Vagina (tissue), 2 donors: ENCODE results near the gene DNAH2. TPM values are rescaled to one million over a fixed set of nuclear protein-coding genes. Genes with fewer than 3 reads are reported as not detected.

Experiments used
- DNase-seq, 2 donors: peaks; one replicate each; pipeline ENCODE4 v3.0.0-alpha.2; 2017; ENCODE audit errors: extremely low spot score in 2 of 2
- H3K27ac ChIP-seq: fragments of 200-600 bp; sonication (generic); one replicate; pipeline ENCODE4 v1.5.1; 2019
- H3K27me3 ChIP-seq: fragments of 200-600 bp; sonication (generic); one replicate; pipeline ENCODE4 v1.5.1; 2019
- H3K36me3 ChIP-seq, 2 donors: fragments of 200-600 bp; sonication (generic); one replicate each; pipeline ENCODE4 v1.5.1; 2017 to 2019
- H3K4me1 ChIP-seq: fragments of 200-600 bp; sonication (generic); one replicate; pipeline ENCODE4 v1.5.1; 2019
- H3K4me3 ChIP-seq, 2 donors: fragments of 200-600 bp; sonication (generic); 1 replicate in 1 of 2; 2 replicates in 1 of 2; pipeline ENCODE4 v1.5.1; 2016 to 2019
- H3K9me3 ChIP-seq: fragments of 200-600 bp; sonication (generic); one replicate; pipeline ENCODE4 v1.5.1; 2019
- POLR2A ChIP-seq, 2 donors: fragments of 450-650 bp; IDR thresholded peaks; one replicate each; pipeline ENCODE4 v1.6.1; 2017; ENCODE audit warnings: antibody characterized with exemption in 2 of 2, mild to moderate bottlenecking in 2 of 2, moderate library complexity in 2 of 2
- POLR2AphosphoS5 ChIP-seq, 2 donors: sonication (generic); formaldehyde crosslinking; IDR thresholded peaks; one replicate each; pipeline ENCODE4 v1.9.0; 2017; ENCODE audit warnings: antibody characterized with exemption in 2 of 2, mild to moderate bottlenecking in 2 of 2, low read depth in 1 of 2; ENCODE audit not compliant: insufficient read depth in 1 of 2
- intact Hi-C: fragments of 100-400 bp; cut with DNase I; formaldehyde crosslinking; loops from one replicate; pipeline ENCODE4 v1.15.1; 2023
- total RNA-seq: library from RNA; depleted of rRNA; stranded (reverse); fragments of >200 nt; gene quantifications from one replicate; pipeline ENCODE4 v1.2.3, GENCODE V29; 2016
- TF ChIP-seq, protein P1 (sequence below), 3 experiments: fragments of 450-650 bp in 2 of 3; fragments of 200-600 bp in 1 of 3; sonication (generic) in 1 of 3; IDR thresholded peaks; one replicate each; pipeline ENCODE4 v1.5.1; 2017 to 2019; ENCODE audit warnings: antibody characterized with exemption in 3 of 3, mild to moderate bottlenecking in 2 of 3, moderate library complexity in 2 of 3

DNAH2 gene
- total RNA-seq, 1 donor from 2014 or later: 0.49 TPM

- H3K27me3 ChIP-seq: peaks cover 6% of the 10 kb centered on the region
- H3K36me3 ChIP-seq: peaks cover 0 to 17% of the 10 kb centered on the region in 2 donors
- peak overlapping the region; percentile 49 to 51 for H3K4me3 ChIP-seq
- DNase-seq: no peak
- intact Hi-C loops: no loop called here
- H3K27ac ChIP-seq: no peak overlapping the region
- TF ChIP-seq, protein P1, sequence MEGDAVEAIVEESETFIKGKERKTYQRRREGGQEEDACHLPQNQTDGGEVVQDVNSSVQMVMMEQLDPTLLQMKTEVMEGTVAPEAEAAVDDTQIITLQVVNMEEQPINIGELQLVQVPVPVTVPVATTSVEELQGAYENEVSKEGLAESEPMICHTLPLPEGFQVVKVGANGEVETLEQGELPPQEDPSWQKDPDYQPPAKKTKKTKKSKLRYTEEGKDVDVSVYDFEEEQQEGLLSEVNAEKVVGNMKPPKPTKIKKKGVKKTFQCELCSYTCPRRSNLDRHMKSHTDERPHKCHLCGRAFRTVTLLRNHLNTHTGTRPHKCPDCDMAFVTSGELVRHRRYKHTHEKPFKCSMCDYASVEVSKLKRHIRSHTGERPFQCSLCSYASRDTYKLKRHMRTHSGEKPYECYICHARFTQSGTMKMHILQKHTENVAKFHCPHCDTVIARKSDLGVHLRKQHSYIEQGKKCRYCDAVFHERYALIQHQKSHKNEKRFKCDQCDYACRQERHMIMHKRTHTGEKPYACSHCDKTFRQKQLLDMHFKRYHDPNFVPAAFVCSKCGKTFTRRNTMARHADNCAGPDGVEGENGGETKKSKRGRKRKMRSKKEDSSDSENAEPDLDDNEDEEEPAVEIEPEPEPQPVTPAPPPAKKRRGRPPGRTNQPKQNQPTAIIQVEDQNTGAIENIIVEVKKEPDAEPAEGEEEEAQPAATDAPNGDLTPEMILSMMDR (IDR thresholded peaks at IDR 0.05): no peak
- no peak for TF ChIP-seq POLR2A (IDR thresholded peaks at IDR 0.05)
- no peak for TF ChIP-seq POLR2AphosphoS5 (IDR thresholded peaks at IDR 0.05; ENCODE audit: insufficient read depth in 1 of 2, low read depth in 1 of 2)
- no peaks in the 10 kb centered on the region for H3K9me3 ChIP-seq
- peaks cover 24% of the 10 kb centered on the region for H3K4me1 ChIP-seq
These were observed 13.7 kb upstream of the DNAH2 start for GRCh38 chr17:7703584-7704479.

DNA sequence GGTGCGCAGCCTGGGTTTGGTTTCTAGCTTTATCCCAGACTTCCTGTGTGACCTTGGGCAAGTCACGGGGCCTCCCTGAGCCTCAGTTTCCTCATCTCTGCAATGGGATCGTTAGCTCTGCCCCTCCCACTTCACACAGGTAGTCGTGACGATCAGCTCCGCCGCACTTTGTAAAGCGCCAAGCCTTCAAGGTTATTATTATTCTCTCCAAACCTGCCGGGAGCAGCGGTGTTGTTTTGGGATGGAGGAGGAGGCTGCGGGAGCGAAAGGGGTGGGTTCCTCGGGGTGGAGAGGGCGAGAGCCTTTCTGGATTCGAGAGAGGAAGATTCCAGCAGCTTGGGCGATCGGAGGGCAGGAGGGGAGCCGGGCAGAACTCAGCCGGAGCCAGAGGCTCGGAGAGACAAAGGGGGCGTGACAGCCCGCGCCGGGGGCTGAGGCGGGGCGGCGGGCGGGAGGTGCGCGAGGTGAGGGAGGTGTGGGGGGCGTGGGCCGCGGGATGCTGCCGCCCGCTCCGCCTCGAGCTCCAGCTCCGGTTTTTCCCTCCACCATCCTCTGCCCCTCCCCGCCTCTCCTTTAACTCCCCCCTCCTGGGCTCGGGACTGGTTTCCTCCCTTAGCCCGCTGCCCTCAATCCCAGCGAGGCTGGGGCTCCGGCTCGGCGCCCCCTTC lies 12.8 kb upstream of the DNAH2 start, which contains the start of gene EFNB3:
EFNB3 (plus strand) TSS at position 602 of the 668 bp plus-strand sequence. CDS start 397 bp downstream, outside the sequence.
- TF ChIP-seq POLR2A (IDR thresholded peaks at IDR 0.05) (no peak), POLR2AphosphoS5 (IDR thresholded peaks at IDR 0.05; ENCODE audit: insufficient read depth in 1 of 2, low read depth in 1 of 2) (no peak)
- TF ChIP-seq, protein P1 (IDR thresholded peaks at IDR 0.05): no peak
- H3K4me1 ChIP-seq: peaks cover 24% of the 10 kb centered on the region
- no peak within 1 kb of the TSS for H3K27ac ChIP-seq
- H3K36me3 ChIP-seq: peaks cover 0 to 17% of the 10 kb centered on the region in 2 donors
- H3K27me3 ChIP-seq: peaks cover 6% of the 10 kb centered on the region
- H3K4me3 ChIP-seq: peak within 1 kb of the TSS; percentile 49 to 51
- H3K9me3 ChIP-seq: no peaks in the 10 kb centered on the region
- no peak for DNase-seq
- intact Hi-C loops: no loop called here

DNA sequence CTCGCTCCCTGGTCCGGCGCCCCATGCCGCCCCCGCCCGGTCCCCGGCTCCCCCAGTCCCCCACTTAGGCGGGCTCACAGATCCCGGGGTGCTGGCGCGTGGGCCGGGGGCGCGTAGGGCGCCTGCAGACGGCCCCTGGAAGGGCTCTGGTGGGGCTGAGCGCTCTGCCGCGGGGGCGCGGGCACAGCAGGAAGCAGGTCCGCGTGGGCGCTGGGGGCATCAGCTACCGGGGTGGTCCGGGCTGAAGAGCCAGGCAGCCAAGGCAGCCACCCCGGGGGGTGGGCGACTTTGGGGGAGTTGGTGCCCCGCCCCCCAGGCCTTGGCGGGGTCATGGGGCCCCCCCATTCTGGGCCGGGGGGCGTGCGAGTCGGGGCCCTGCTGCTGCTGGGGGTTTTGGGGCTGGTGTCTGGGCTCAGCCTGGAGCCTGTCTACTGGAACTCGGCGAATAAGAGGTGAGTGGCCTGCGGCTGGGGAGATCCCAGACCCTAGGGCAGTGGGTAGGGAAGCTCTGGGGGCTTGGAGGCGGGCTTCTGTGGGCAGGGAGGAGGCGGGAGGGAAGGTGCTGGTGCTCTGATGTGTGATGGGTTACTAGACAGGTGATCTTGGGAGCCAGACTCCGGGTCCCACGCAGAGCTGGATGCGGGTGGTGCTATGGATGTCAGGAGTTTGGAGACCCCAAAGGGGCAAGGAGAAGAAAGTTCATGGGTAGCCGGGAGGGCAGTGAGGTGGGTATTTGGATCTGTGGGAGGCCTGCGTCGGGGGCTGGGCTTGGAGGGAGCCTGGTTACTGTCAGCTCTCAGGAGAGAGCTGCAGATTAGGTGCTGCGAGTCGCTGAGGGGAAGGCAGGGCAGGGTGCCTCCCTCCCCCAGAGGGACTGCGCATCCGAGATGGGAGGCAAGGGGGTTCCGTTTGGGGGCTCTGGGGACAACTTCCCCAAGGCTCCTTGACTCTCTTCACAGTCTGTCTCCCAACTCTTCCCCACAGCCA lies 12.0 kb upstream of the DNAH2 start:
- H3K9me3 ChIP-seq: no peaks in the 10 kb centered on the region
- H3K4me1 ChIP-seq: peaks cover 24% of the 10 kb centered on the region
- intact Hi-C loops: no loop called here
- no peak for DNase-seq
- H3K27ac ChIP-seq: no peak overlapping the region
- H3K4me3 ChIP-seq: peak overlapping the region; percentile 49 to 51
- H3K36me3 ChIP-seq: peaks cover 0 to 17% of the 10 kb centered on the region in 2 donors
- no peak for TF ChIP-seq POLR2AphosphoS5 (IDR thresholded peaks at IDR 0.05; ENCODE audit: insufficient read depth in 1 of 2, low read depth in 1 of 2)
- TF ChIP-seq, protein P1 (IDR thresholded peaks at IDR 0.05): no peak
- TF ChIP-seq POLR2A (IDR thresholded peaks at IDR 0.05): no peak
- H3K27me3 ChIP-seq: peaks cover 6% of the 10 kb centered on the region

GRCh38 chr17:7706631-7707354 lies 10.8 kb upstream of the DNAH2 start:
- peaks cover 6% of the 10 kb centered on the region for H3K27me3 ChIP-seq

More at GRCh38 chr17:7706631-7707354, 10.8 kb upstream of the DNAH2 start:
- Histone ChIP-seq H3K9me3 (no peaks in the 10 kb centered on the region), H3K4me3 (no peak overlapping the region), H3K4me1 (peaks cover 24% of the 10 kb centered on the region), H3K36me3 (peaks cover 0 to 9% of the 10 kb centered on the region in 2 donors), H3K27ac (no peak overlapping the region)
- no peak for TF ChIP-seq POLR2A (IDR thresholded peaks at IDR 0.05)
- TF ChIP-seq, protein P1 (IDR thresholded peaks at IDR 0.05): no peak
- TF ChIP-seq POLR2AphosphoS5 (IDR thresholded peaks at IDR 0.05; ENCODE audit: insufficient read depth in 1 of 2, low read depth in 1 of 2): no peak
- no peak for DNase-seq
- intact Hi-C loops: no loop called here
